Inflammatory macrophage treated with lipopolysaccharide for 4 hours (primary cell): ENCODE data around the gene TRAPPC5.

Source experiments
- DNase-seq: peaks from one replicate; pipeline ENCODE4 v3.0.0-alpha.2; 2020

The TRAPPC5 gene

GRCh38 chr19:7734220-7735203, 53.9 kb downstream of the TRAPPC5 start:
- peak; percentile 92 for DNase-seq

- no peak for DNase-seq
Measured at GRCh38 chr19:7736148-7736547, 55.5 kb downstream of the TRAPPC5 start.

GRCh38 chr19:7737215-7737614, 56.6 kb downstream of the TRAPPC5 start:
- DNase-seq: no peak
